ENCODE data around the gene ATP6V0D1.

- TF ChIP-seq CTCF (IDR thresholded peaks at IDR 0.05; ENCODE audit: low read depth, low read length) (no peak), EZH2phosphoT487 (IDR thresholded peaks at IDR 0.05; ENCODE audit: low read depth) (no peak)
Observed at GRCh38 chr16:67528222-67528869, 47.4 kb upstream of the ATP6V0D1 start, which contains the start of gene RIPOR1.

All from OCI-LY3 (cell line).